Measurements from ENCODE around the gene PEF1. TPM values are rescaled to one million over a fixed set of nuclear protein-coding genes. Genes with fewer than 3 reads are reported as not detected.

PEF1 gene
- total RNA-seq, 4 donors from 2014 or later = 97.9 to 117 (median 103) TPM

- no peaks in the 10 kb centered on the region for H3K36me3 ChIP-seq
- no peaks in the 10 kb centered on the region for H3K4me1 ChIP-seq
- DNase-seq (ENCODE audit: low spot score in 2 of 2) = no peak
- WGBS = 32% methylated on average over 1 of the region's 1 CpG
- TF ChIP-seq POLR2AphosphoS5 (IDR thresholded peaks at IDR 0.05) (no peak), CTCF (IDR thresholded peaks at IDR 0.05) (no peak), EP300 (IDR thresholded peaks at IDR 0.05) (no peak), POLR2A (IDR thresholded peaks at IDR 0.05) (no peak)
- no peak overlapping the region for H3K4me3 ChIP-seq
- H3K27me3 ChIP-seq = no peaks in the 10 kb centered on the region
- H3K27ac ChIP-seq = no peak overlapping the region
- no peaks in the 10 kb centered on the region for H3K9me3 ChIP-seq
Observed at GRCh38 chr1:31609514-31610118, 35.1 kb downstream of the PEF1 start.

- 89% methylated on average over 5 of the region's 5 CpGs for WGBS
- Histone ChIP-seq H3K36me3 (no peaks in the 10 kb centered on the region), H3K27ac (no peak overlapping the region), H3K27me3 (no peaks in the 10 kb centered on the region), H3K4me3 (no peak overlapping the region), H3K4me1 (no peaks in the 10 kb centered on the region), H3K9me3 (no peaks in the 10 kb centered on the region)
- TF ChIP-seq POLR2AphosphoS5 (IDR thresholded peaks at IDR 0.05) (no peak), POLR2A (IDR thresholded peaks at IDR 0.05) (no peak), CTCF (IDR thresholded peaks at IDR 0.05) (no peak), EP300 (IDR thresholded peaks at IDR 0.05) (no peak)
- no peak for DNase-seq (ENCODE audit: low spot score in 2 of 2)
Observed at GRCh38 chr1:31607360-31607759, 37.3 kb downstream of the PEF1 start.

GRCh38 chr1:31605908-31606427, 38.7 kb downstream of the PEF1 start:
- Histone ChIP-seq H3K4me1 (no peaks in the 10 kb centered on the region), H3K36me3 (no peaks in the 10 kb centered on the region), H3K27ac (no peak overlapping the region), H3K9me3 (no peaks in the 10 kb centered on the region), H3K27me3 (no peaks in the 10 kb centered on the region), H3K4me3 (no peak overlapping the region)
- no peak for DNase-seq (ENCODE audit: low spot score in 2 of 2)
- 91% methylated on average over 4 of the region's 4 CpGs for WGBS
- TF ChIP-seq POLR2AphosphoS5 (IDR thresholded peaks at IDR 0.05) = no peak
- TF ChIP-seq EP300 (IDR thresholded peaks at IDR 0.05) = no peak
- TF ChIP-seq POLR2A (IDR thresholded peaks at IDR 0.05) = no peak
- TF ChIP-seq CTCF (IDR thresholded peaks at IDR 0.05) = no peak

GRCh38 chr1:31602081-31602480, 42.6 kb downstream of the PEF1 start:
- Histone ChIP-seq H3K4me1 (no peaks in the 10 kb centered on the region), H3K4me3 (no peak overlapping the region), H3K27ac (no peak overlapping the region), H3K36me3 (no peaks in the 10 kb centered on the region), H3K9me3 (no peaks in the 10 kb centered on the region), H3K27me3 (no peaks in the 10 kb centered on the region)
- WGBS = 98% methylated on average over 2 of the region's 2 CpGs
- no peak for DNase-seq (ENCODE audit: low spot score in 2 of 2)
- TF ChIP-seq CTCF (IDR thresholded peaks at IDR 0.05) (no peak), EP300 (IDR thresholded peaks at IDR 0.05) (no peak), POLR2A (IDR thresholded peaks at IDR 0.05) (no peak), POLR2AphosphoS5 (IDR thresholded peaks at IDR 0.05) (no peak)

- Histone ChIP-seq H3K4me3 (no peak overlapping the region), H3K27ac (no peak overlapping the region), H3K36me3 (no peaks in the 10 kb centered on the region), H3K9me3 (no peaks in the 10 kb centered on the region), H3K4me1 (no peaks in the 10 kb centered on the region), H3K27me3 (no peaks in the 10 kb centered on the region)
- DNase-seq (ENCODE audit: low spot score in 2 of 2) = no peak
- TF ChIP-seq EP300 (IDR thresholded peaks at IDR 0.05) = no peak
- no peak for TF ChIP-seq POLR2AphosphoS5 (IDR thresholded peaks at IDR 0.05)
- no peak for TF ChIP-seq CTCF (IDR thresholded peaks at IDR 0.05)
- TF ChIP-seq POLR2A (IDR thresholded peaks at IDR 0.05) = no peak
- 60% methylated on average over 2 of the region's 2 CpGs for WGBS
Observed at GRCh38 chr1:31600641-31601040, 44.0 kb downstream of the PEF1 start.

All from suprapubic skin (tissue), 4 donors.